HepG2 (cell line): ENCODE results near the gene RAD54L. TPM values are rescaled to one million over a fixed set of nuclear protein-coding genes. Genes with fewer than 3 reads are reported as not detected.

Source experiments
- CEBPG ChIP-seq: IDR thresholded peaks from 2 replicates; pipeline ENCODE4 v1.6.1; 2016
- JUNB ChIP-seq: sonication (generic); formaldehyde crosslinking; IDR thresholded peaks from 2 replicates; pipeline ENCODE4 v1.8.0; 2022; ENCODE audit warnings: missing genetic modification reagents, mild to moderate bottlenecking, borderline replicate concordance
- NFIB ChIP-seq: sonication (generic); formaldehyde crosslinking; IDR thresholded peaks from 2 replicates; pipeline ENCODE4 v1.9.0; 2021; ENCODE audit warnings: missing genetic modification reagents, mild to moderate bottlenecking, borderline replicate concordance
- SNAPC2 ChIP-seq: sonication (generic); formaldehyde crosslinking; IDR thresholded peaks from 2 replicates; pipeline ENCODE4 v1.8.1; 2022; ENCODE audit warnings: mild to moderate bottlenecking, missing genetic modification reagents
- TAF15 ChIP-seq: fragments of 200-400 bp; formaldehyde crosslinking; IDR thresholded peaks from one replicate; pipeline ENCODE4 v1.6.1; 2018; ENCODE audit warnings: mild to moderate bottlenecking, low read depth, low read length; ENCODE audit not compliant: poor library complexity, severe bottlenecking
- ZNF562 ChIP-seq: sonication (generic); formaldehyde crosslinking; IDR thresholded peaks from 2 replicates; pipeline ENCODE4 v1.8.0; 2022; ENCODE audit warnings: missing genetic modification reagents, borderline replicate concordance
- ZNF687 ChIP-seq: sonication (generic); formaldehyde crosslinking; IDR thresholded peaks from 2 replicates; pipeline ENCODE4 v1.5.1; 2020; ENCODE audit warnings: mild to moderate bottlenecking, missing genetic modification reagents, moderate library complexity
- ZNF768 ChIP-seq: sonication (generic); formaldehyde crosslinking; IDR thresholded peaks from 2 replicates; pipeline ENCODE4 v1.4.0; 2020; ENCODE audit warnings: missing genetic modification reagents
- polyA plus RNA-seq, 8 experiments: library from polyadenylated mRNA; depleted of rRNA in 3 of 8; stranded (reverse) in 7 of 8; unstranded in 1 of 8; fragments of >200 nt; fragmentation: Illumina TruSeq in 4 of 8; extraction: Trizol in 4 of 8; gene quantifications; 2 replicates each; pipeline versions ENCODE4 v1.2.1 to v1.2.3, GENCODE V29; 2011 to 2016; ENCODE audit warnings: low read depth in 4 of 8, missing spikeins in 1 of 8, mixed read lengths in 1 of 8; ENCODE audit not compliant: insufficient read depth in 1 of 8
- total RNA-seq, 5 experiments: library from RNA; depleted of rRNA; stranded (reverse); fragments of >200 nt; fragmentation: Illumina TruSeq; extraction: Trizol; gene quantifications; 2 replicates each; pipeline ENCODE4 v1.2.3, GENCODE V29; 2016; ENCODE audit warnings: low read depth in 1 of 5
- TF ChIP-seq, protein P1 (sequence below), 2 experiments: fragments of 450-650 bp in 1 of 2; sonication (generic) in 1 of 2; formaldehyde crosslinking in 1 of 2; IDR thresholded peaks; 2 replicates each; pipeline versions ENCODE4 v1.6.1 to v1.8.0; 2016 to 2022; ENCODE audit warnings: antibody characterized with exemption in 1 of 2, mild to moderate bottlenecking in 1 of 2, missing genetic modification reagents in 1 of 2

RAD54L gene
- total and polyA plus RNA-seq, 2 of the 13 experiments (the other 11 are each of a cell fraction or from before 2014, with no cell fraction given), result 10.2 to 30.0 TPM

GRCh38 chr1:46309401-46310159 lies 62.0 kb downstream of the RAD54L start (continued):
- TF ChIP-seq, protein P1, sequence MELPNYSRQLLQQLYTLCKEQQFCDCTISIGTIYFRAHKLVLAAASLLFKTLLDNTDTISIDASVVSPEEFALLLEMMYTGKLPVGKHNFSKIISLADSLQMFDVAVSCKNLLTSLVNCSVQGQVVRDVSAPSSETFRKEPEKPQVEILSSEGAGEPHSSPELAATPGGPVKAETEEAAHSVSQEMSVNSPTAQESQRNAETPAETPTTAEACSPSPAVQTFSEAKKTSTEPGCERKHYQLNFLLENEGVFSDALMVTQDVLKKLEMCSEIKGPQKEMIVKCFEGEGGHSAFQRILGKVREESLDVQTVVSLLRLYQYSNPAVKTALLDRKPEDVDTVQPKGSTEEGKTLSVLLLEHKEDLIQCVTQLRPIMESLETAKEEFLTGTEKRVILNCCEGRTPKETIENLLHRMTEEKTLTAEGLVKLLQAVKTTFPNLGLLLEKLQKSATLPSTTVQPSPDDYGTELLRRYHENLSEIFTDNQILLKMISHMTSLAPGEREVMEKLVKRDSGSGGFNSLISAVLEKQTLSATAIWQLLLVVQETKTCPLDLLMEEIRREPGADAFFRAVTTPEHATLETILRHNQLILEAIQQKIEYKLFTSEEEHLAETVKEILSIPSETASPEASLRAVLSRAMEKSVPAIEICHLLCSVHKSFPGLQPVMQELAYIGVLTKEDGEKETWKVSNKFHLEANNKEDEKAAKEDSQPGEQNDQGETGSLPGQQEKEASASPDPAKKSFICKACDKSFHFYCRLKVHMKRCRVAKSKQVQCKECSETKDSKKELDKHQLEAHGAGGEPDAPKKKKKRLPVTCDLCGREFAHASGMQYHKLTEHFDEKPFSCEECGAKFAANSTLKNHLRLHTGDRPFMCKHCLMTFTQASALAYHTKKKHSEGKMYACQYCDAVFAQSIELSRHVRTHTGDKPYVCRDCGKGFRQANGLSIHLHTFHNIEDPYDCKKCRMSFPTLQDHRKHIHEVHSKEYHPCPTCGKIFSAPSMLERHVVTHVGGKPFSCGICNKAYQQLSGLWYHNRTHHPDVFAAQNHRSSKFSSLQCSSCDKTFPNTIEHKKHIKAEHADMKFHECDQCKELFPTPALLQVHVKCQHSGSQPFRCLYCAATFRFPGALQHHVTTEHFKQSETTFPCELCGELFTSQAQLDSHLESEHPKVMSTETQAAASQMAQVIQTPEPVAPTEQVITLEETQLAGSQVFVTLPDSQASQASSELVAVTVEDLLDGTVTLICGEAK (IDR thresholded peaks at IDR 0.05), result no peak
- TF ChIP-seq, protein P1 (CRISPR knock-in tag; IDR thresholded peaks at IDR 0.05), result no peak
- TF ChIP-seq NFIB (CRISPR knock-in tag), result no peak
- no peak for TF ChIP-seq ZNF768
- TF ChIP-seq ZNF687 (CRISPR knock-in tag), result no peak
- TF ChIP-seq CEBPG (CRISPR knock-in tag), result no peak
- TF ChIP-seq ZNF562 (CRISPR knock-in tag), result no peak
- TF ChIP-seq JUNB (CRISPR knock-in tag), result no peak
- TF ChIP-seq SNAPC2 (CRISPR knock-in tag), result no peak
- no peak for TF ChIP-seq TAF15
